SH-SY5Y (cell line): ENCODE data around the gene CHCHD5.

Experiments used
- GATA2 ChIP-seq: IDR thresholded peaks from 2 replicates; pipeline ENCODE4 v1.6.1; 2011; ENCODE audit warnings: mild to moderate bottlenecking, low read depth, low read length
- GATA3 ChIP-seq: IDR thresholded peaks from 2 replicates; pipeline ENCODE4 v1.6.1; 2011; ENCODE audit warnings: low read depth, mild to moderate bottlenecking, low read length, moderate library complexity

GRCh38 chr2:112626604-112627059 is 42.2 kb downstream of the CHCHD5 start:
- TF ChIP-seq GATA3, result no peak
- TF ChIP-seq GATA2, result no peak
